ENCODE measurements around the gene C17orf113. TPM values are rescaled to one million over a fixed set of nuclear protein-coding genes. Genes with fewer than 3 reads are reported as not detected.

The C17orf113 gene
- total RNA-seq, 4 donors from 2014 or later, result under 0.01 to 1.2 (median 0.67) TPM

- no peaks in the 10 kb centered on the region for H3K36me3 ChIP-seq
- peaks cover 7 to 12% (median 11%) of the 10 kb centered on the region in 4 donors for H3K4me1 ChIP-seq
- H3K4me3 ChIP-seq, result peak overlapping the region; percentile 32 to 55 (median 44)
- DNase-seq (ENCODE audit: extremely low spot score), result no peak
- WGBS, result 24% methylated on average over 13 of the region's 67 CpGs
- intact Hi-C loops (cut with DNase I), result no loop called here
- no peak overlapping the region for H3K27ac ChIP-seq (replicated peaks in 1 of 4)
- H3K9me3 ChIP-seq, result no peaks in the 10 kb centered on the region
- TF ChIP-seq CTCF (IDR thresholded peaks at IDR 0.05) (peak in 1 of 3 experiments; percentile 13), EP300 (IDR thresholded peaks at IDR 0.05) (no peak), POLR2AphosphoS5 (IDR thresholded peaks at IDR 0.05) (no peak), POLR2A (IDR thresholded peaks at IDR 0.05; ENCODE audit: low read depth) (no peak)
- H3K27me3 ChIP-seq, result peaks cover 6 to 62% (median 25%) of the 10 kb centered on the region in 4 donors
These were observed 22.2 kb upstream of the C17orf113 start for GRCh38 chr17:42072323-42073187.

GRCh38 chr17:42071810-42072209 lies 21.4 kb upstream of the C17orf113 start:
- H3K4me3 ChIP-seq, result peak overlapping the region in 3 of 4 donors; percentile 32 to 45 (median 44)
- H3K27me3 ChIP-seq, result peaks cover 6 to 63% (median 25%) of the 10 kb centered on the region in 4 donors

GRCh38 chr17:42068979-42069378 lies 18.6 kb upstream of the C17orf113 start:
- Histone ChIP-seq H3K36me3 (no peaks in the 10 kb centered on the region), H3K27me3 (peaks cover 6 to 62% (median 25%) of the 10 kb centered on the region in 4 donors), H3K9me3 (no peaks in the 10 kb centered on the region), H3K4me3 (no peak overlapping the region), H3K4me1 (peaks cover 7 to 12% (median 11%) of the 10 kb centered on the region in 4 donors), H3K27ac (replicated peaks in 1 of 4) (no peak overlapping the region)
- DNase-seq (ENCODE audit: extremely low spot score), result no peak
- 63% methylated on average over 1 of the region's 3 CpGs for WGBS
- intact Hi-C loops (cut with DNase I), result loop anchor here (5.0 kb wide), 2 partner anchors 33 to 48 kb away; no protein-coding TSS in a partner anchor
- TF ChIP-seq CTCF (IDR thresholded peaks at IDR 0.05) (no peak), EP300 (IDR thresholded peaks at IDR 0.05) (no peak), POLR2A (IDR thresholded peaks at IDR 0.05; ENCODE audit: low read depth) (no peak), POLR2AphosphoS5 (IDR thresholded peaks at IDR 0.05) (no peak)

More at GRCh38 chr17:42071810-42072209, 21.4 kb upstream of the C17orf113 start:
- no peak for TF ChIP-seq CTCF (IDR thresholded peaks at IDR 0.05)
- TF ChIP-seq EP300 (IDR thresholded peaks at IDR 0.05), result no peak
- no peak for TF ChIP-seq POLR2A (IDR thresholded peaks at IDR 0.05; ENCODE audit: low read depth)
- TF ChIP-seq POLR2AphosphoS5 (IDR thresholded peaks at IDR 0.05), result no peak
- Histone ChIP-seq H3K36me3 (no peaks in the 10 kb centered on the region), H3K27ac (replicated peaks in 1 of 4) (no peak overlapping the region), H3K4me1 (peaks cover 7 to 12% (median 11%) of the 10 kb centered on the region in 4 donors), H3K9me3 (no peaks in the 10 kb centered on the region)
- 26% methylated on average over 3 of the region's 3 CpGs for WGBS
- intact Hi-C loops (cut with DNase I), result no loop called here
- DNase-seq (ENCODE audit: extremely low spot score), result no peak

- Histone ChIP-seq H3K27me3 (peaks cover 4 to 47% (median 12%) of the 10 kb centered on the region in 4 donors), H3K4me3 (no peak overlapping the region), H3K9me3 (no peaks in the 10 kb centered on the region), H3K27ac (replicated peaks in 1 of 4) (no peak overlapping the region), H3K36me3 (no peaks in the 10 kb centered on the region), H3K4me1 (peaks cover 6 to 9% (median 8%) of the 10 kb centered on the region in 4 donors)
- intact Hi-C loops (cut with DNase I), result loop anchor here (5.0 kb wide), 2 partner anchors 35 to 50 kb away; no protein-coding TSS in a partner anchor
- 55% methylated on average over 6 of the region's 12 CpGs for WGBS
- peak; percentile 93 for DNase-seq (ENCODE audit: extremely low spot score)
- no peak for TF ChIP-seq POLR2A (IDR thresholded peaks at IDR 0.05; ENCODE audit: low read depth)
- TF ChIP-seq POLR2AphosphoS5 (IDR thresholded peaks at IDR 0.05), result no peak
- TF ChIP-seq EP300 (IDR thresholded peaks at IDR 0.05), result no peak
- TF ChIP-seq CTCF (IDR thresholded peaks at IDR 0.05), result peak; percentile 81 to 93 (median 84)
These were observed 17.1 kb upstream of the C17orf113 start for GRCh38 chr17:42067371-42068091.

Data from esophagus muscularis mucosa (tissue), 4 donors.